Testis (tissue), 3 donors: ENCODE data around the gene LYPD6B. TPM values are rescaled to one million over a fixed set of nuclear protein-coding genes. Genes with fewer than 3 reads are reported as not detected.

ENCODE experiments used
- DNase-seq: peaks from one replicate; pipeline ENCODE4 v3.0.0-alpha.2; 2019
- H3K27ac ChIP-seq, 2 donors: fragments of 200-600 bp; sonication (generic); one replicate each; pipeline ENCODE4 v1.5.1; 2019
- H3K27me3 ChIP-seq: fragments of 200-600 bp; sonication (generic); one replicate; pipeline ENCODE4 v1.5.1; 2019
- H3K36me3 ChIP-seq: fragments of 200-600 bp; sonication (generic); one replicate; pipeline ENCODE4 v1.5.1; 2017; ENCODE audit warnings: low read depth; ENCODE audit errors: missing control alignments
- H3K4me1 ChIP-seq: fragments of 200-600 bp; sonication (generic); one replicate; pipeline ENCODE4 v1.5.1; 2019
- H3K4me3 ChIP-seq, 2 donors: fragments of 200-600 bp; sonication (generic); one replicate each; pipeline ENCODE4 v1.5.1; 2017 to 2019
- H3K9me3 ChIP-seq: fragments of 200-600 bp; sonication (generic); one replicate; pipeline ENCODE4 v1.5.1; 2017
- CTCF ChIP-seq, 3 experiments: fragments of 450-650 bp in 2 of 3; fragments of 200-600 bp in 1 of 3; sonication (generic) in 1 of 3; IDR thresholded peaks; one replicate each; pipeline ENCODE4 v1.5.1; 2016 to 2019; ENCODE audit warnings: antibody characterized with exemption in 3 of 3, mild to moderate bottlenecking in 2 of 3, moderate library complexity in 1 of 3
- POLR2A ChIP-seq: fragments of 450-650 bp; IDR thresholded peaks from one replicate; pipeline ENCODE4 v1.6.1; 2017; ENCODE audit warnings: antibody characterized with exemption, mild to moderate bottlenecking, moderate library complexity
- WGBS, 2 donors: methylation state at CpG; one replicate each; pipeline ENCODE4 v1.1.5; 2018; 5-methylcytosine and 5-hydroxymethylcytosine counted together
- intact Hi-C: fragments of 100-400 bp; cut with DNase I; formaldehyde crosslinking; loops from one replicate; pipeline ENCODE4 v1.15.1; 2023; ENCODE audit warnings: low total_unique reads
- polyA plus RNA-seq: library from polyadenylated mRNA; stranded (reverse); fragments of 350-450 nt; fragmentation: Illumina TruSeq; extraction: RNeasy Lipid Tissue Mini Kit (QIAGEN cat#74804); gene quantifications from one replicate; pipeline ENCODE4 v1.2.3, GENCODE V29; 2014; ENCODE audit warnings: low read depth, low replicate concordance; ENCODE audit not compliant: insufficient read depth
- total RNA-seq, 2 donors: library from RNA; depleted of rRNA; stranded (reverse); fragments of >200 nt; gene quantifications; one replicate each; pipeline ENCODE4 v1.2.3, GENCODE V29; 2016

Gene LYPD6B
- total and polyA plus RNA-seq, 3 donors from 2014 or later: 41.9 to 53.0 (median 45.2) TPM

- Histone ChIP-seq H3K27me3 (no peaks in the 10 kb centered on the region), H3K4me1 (no peaks in the 10 kb centered on the region), H3K4me3 (no peak overlapping the region), H3K36me3 (no peaks in the 10 kb centered on the region), H3K9me3 (no peaks in the 10 kb centered on the region), H3K27ac (no peak overlapping the region)
- DNase-seq: no peak
- no peak for TF ChIP-seq POLR2A
- intact Hi-C loops: no loop called here
- WGBS, 2 donors: 91 to 95% methylated on average over 3 of the region's 3 CpGs
Observed at GRCh38 chr2:148993351-148993750, 45.1 kb upstream of the LYPD6B start.

- intact Hi-C loops: no loop called here
- Histone ChIP-seq H3K27ac (no peak overlapping the region), H3K4me3 (no peak overlapping the region), H3K4me1 (no peaks in the 10 kb centered on the region), H3K36me3 (no peaks in the 10 kb centered on the region), H3K27me3 (no peaks in the 10 kb centered on the region), H3K9me3 (no peaks in the 10 kb centered on the region)
- WGBS, 2 donors: 91 to 95% methylated on average over 8 of the region's 8 CpGs
- DNase-seq: no peak
- TF ChIP-seq CTCF (IDR thresholded peaks at IDR 0.05): no peak
- TF ChIP-seq POLR2A: no peak
Observed at GRCh38 chr2:148994341-148994740, 44.2 kb upstream of the LYPD6B start.

GRCh38 chr2:148996805-148997204 is 41.7 kb upstream of the LYPD6B start:
- no peak for DNase-seq
- WGBS, 2 donors: 78 to 98% methylated on average over 5 to 6 of the region's 6 CpGs
- TF ChIP-seq POLR2A: no peak
- TF ChIP-seq CTCF (IDR thresholded peaks at IDR 0.05): no peak
- no peaks in the 10 kb centered on the region for H3K27me3 ChIP-seq
- intact Hi-C loops: no loop called here
- no peak overlapping the region for H3K27ac ChIP-seq
- H3K4me3 ChIP-seq: no peak overlapping the region
- H3K4me1 ChIP-seq: no peaks in the 10 kb centered on the region
- H3K9me3 ChIP-seq: no peaks in the 10 kb centered on the region
- no peaks in the 10 kb centered on the region for H3K36me3 ChIP-seq

DNA sequence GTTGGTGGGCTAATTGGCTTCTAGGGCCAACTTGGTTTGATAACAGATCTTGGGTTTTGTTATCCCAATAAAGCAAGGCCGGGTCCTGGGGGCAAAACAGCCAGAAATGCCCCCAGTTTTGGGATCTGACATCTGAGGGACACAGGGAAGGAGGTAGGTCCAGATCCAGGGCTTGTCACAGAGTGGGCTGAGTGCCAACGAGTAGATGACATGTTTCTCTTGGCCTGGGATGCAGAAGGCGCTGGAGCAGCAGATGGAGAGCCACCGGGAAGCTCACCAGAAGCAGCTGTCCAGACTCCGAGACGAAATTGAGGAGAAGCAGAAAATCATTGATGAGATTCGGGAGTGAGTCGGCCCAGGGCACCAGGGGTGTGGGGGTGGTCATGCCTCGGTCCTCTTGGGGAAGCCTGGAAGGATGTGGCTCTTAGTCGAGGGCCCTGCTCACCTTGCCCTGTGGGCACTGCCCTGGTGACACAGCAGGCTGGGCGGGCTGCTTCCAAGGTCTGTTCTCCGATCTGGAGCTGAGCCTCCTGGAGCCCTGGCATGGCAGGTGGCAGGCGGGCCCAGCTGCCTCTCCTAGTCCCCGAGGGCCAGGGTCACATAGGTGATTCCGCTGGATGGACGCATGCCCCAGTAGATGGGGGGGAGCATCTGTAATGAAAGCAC is 40.2 kb upstream of the LYPD6B start:
- DNase-seq: no peak
- intact Hi-C loops: no loop called here

DNA sequence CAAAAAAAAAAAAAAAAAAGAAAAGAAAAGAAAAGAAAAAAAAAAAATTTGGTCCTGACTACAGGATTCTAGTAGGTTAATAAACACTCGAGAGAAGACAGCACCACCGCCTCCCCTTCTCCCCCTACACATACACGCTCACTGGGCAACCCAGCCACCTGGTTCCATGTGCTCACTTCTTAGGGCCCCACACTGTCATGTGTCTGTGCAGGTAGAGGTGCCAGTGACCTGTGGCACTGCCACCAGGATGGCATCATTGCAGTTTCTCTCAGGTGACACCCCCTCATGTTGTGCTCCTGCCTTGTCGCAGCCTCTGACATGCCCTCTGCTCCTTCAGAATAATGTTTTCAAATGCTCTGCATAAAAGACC is 39.7 kb upstream of the LYPD6B start:
- Histone ChIP-seq H3K36me3 (no peaks in the 10 kb centered on the region), H3K27me3 (no peaks in the 10 kb centered on the region), H3K4me1 (no peaks in the 10 kb centered on the region), H3K4me3 (no peak overlapping the region), H3K9me3 (no peaks in the 10 kb centered on the region), H3K27ac (no peak overlapping the region)
- TF ChIP-seq POLR2A (no peak), CTCF (IDR thresholded peaks at IDR 0.05) (no peak)
- 86 to 87% methylated on average over 4 of the region's 4 CpGs for WGBS, 2 donors
- DNase-seq: no peak
- intact Hi-C loops: no loop called here

More for the DNA sequence above, 40.2 kb upstream of the LYPD6B start:
- H3K4me3 ChIP-seq: no peak overlapping the region
- 81 to 85% methylated on average over 15 of the region's 16 CpGs for WGBS, 2 donors
- no peaks in the 10 kb centered on the region for H3K4me1 ChIP-seq
- no peak overlapping the region for H3K27ac ChIP-seq
- H3K36me3 ChIP-seq: no peaks in the 10 kb centered on the region
- TF ChIP-seq POLR2A (no peak), CTCF (IDR thresholded peaks at IDR 0.05) (no peak)
- H3K9me3 ChIP-seq: no peaks in the 10 kb centered on the region
- H3K27me3 ChIP-seq: no peaks in the 10 kb centered on the region
